ENCODE results near the gene SH3BGRL.

DNA sequence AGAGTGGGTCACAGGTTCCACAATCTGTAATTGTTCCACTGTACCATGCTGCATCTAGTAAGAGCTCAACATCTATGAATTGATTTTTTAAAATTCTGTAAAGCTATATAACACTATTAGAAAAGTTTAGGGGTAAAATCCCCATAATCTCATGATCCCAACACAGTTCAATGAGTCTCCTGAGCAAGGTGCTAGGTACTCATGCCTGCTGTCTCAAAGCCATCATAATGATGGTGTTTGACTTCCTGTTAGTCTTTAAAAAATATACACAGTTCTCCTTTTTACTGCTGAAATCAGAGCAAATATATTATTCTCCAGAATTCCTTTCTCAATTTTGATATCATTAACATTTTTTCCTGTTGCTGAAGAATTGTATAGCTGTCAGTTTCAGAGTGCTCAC, 55.9 kb downstream of the SH3BGRL start:
- TF ChIP-seq, protein P1, sequence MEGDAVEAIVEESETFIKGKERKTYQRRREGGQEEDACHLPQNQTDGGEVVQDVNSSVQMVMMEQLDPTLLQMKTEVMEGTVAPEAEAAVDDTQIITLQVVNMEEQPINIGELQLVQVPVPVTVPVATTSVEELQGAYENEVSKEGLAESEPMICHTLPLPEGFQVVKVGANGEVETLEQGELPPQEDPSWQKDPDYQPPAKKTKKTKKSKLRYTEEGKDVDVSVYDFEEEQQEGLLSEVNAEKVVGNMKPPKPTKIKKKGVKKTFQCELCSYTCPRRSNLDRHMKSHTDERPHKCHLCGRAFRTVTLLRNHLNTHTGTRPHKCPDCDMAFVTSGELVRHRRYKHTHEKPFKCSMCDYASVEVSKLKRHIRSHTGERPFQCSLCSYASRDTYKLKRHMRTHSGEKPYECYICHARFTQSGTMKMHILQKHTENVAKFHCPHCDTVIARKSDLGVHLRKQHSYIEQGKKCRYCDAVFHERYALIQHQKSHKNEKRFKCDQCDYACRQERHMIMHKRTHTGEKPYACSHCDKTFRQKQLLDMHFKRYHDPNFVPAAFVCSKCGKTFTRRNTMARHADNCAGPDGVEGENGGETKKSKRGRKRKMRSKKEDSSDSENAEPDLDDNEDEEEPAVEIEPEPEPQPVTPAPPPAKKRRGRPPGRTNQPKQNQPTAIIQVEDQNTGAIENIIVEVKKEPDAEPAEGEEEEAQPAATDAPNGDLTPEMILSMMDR (IDR thresholded peaks at IDR 0.05), result no peak
- no peak for TF ChIP-seq POLR2A (IDR thresholded peaks at IDR 0.05)
